Measurements from ENCODE around the gene BARD1.

- TF ChIP-seq CTCF (IDR thresholded peaks at IDR 0.05) = no peak
- TF ChIP-seq ZFX (IDR thresholded peaks at IDR 0.05; ENCODE audit: borderline replicate concordance) = no peak
These were observed 84.7 kb downstream of the BARD1 start for GRCh38 chr2:214724741-214725140.
